PC-3 (cell line): ENCODE results near the gene CAP2. TPM values are rescaled to one million over a fixed set of nuclear protein-coding genes. Genes with fewer than 3 reads are reported as not detected.
A peak's percentile ranks its signal among the peaks of the same experiment; 100 is the strongest.

Experiments used
- ATAC-seq: fragments of 200-7000 bp; cut with Tn5 transposase; 2 replicates; pipeline ENCODE4 v1.9.1; 2020; ENCODE audit warnings: mild to moderate bottlenecking, moderate library complexity
- BruUV-seq: library from RNA; stranded (reverse); fragments of 400-500 nt; replicated peaks from 2 replicates; lab custom pipeline; 2021; lab: Mats Ljungman, UMichigan
- CTCF ChIA-PET: fragments of 300-600 bp; sonication (Branson Sonifier 250); formaldehyde crosslinking; loops from one replicate; lab custom pipeline; 2022; ENCODE audit warnings: antibody characterized with exemption; lab: Charles Lee
- POLR2A ChIA-PET: fragments of 300-600 bp; sonication (Branson Sonifier 250); formaldehyde crosslinking; loops from one replicate; lab custom pipeline; 2022; ENCODE audit warnings: antibody characterized with exemption; ENCODE audit not compliant: unreplicated experiment; lab: Charles Lee
- DNase-seq: peaks from one replicate; pipeline ENCODE4 v3.0.0-alpha.2; 2015
- H2AFZ ChIP-seq: fragments of 300-600 bp; sonication (generic); 2 replicates; pipeline ENCODE4 v1.6.0; 2016; ENCODE audit warnings: antibody characterized with exemption, low read length
- H3F3A ChIP-seq: fragments of 300-600 bp; sonication (generic); one replicate; pipeline ENCODE4 v1.6.0; 2017; ENCODE audit warnings: antibody characterized with exemption, low read length, control low read depth, mild to moderate bottlenecking; ENCODE audit not compliant: unreplicated experiment
- H3K27ac ChIP-seq: fragments of 300-600 bp; sonication (generic); 2 replicates; pipeline ENCODE4 v1.5.1; 2016; ENCODE audit warnings: mild to moderate bottlenecking, low read length
- H3K27me3 ChIP-seq: fragments of 300-600 bp; sonication (generic); 2 replicates; pipeline ENCODE4 v1.6.1; 2016; ENCODE audit warnings: low read length, mixed read lengths
- H3K36me3 ChIP-seq: fragments of 300-600 bp; sonication (generic); 2 replicates; pipeline ENCODE4 v1.6.1; 2016; ENCODE audit warnings: low read depth, mixed run types, low read length, mixed read lengths
- H3K4me1 ChIP-seq: fragments of 300-600 bp; sonication (generic); 2 replicates; pipeline ENCODE4 v1.5.1; 2016; ENCODE audit warnings: low read length; ENCODE audit not compliant: insufficient read depth
- H3K4me2 ChIP-seq: fragments of 300-600 bp; sonication (generic); 2 replicates; pipeline ENCODE4 v1.6.0; 2016; ENCODE audit warnings: low read length
- H3K4me3 ChIP-seq: fragments of 300-600 bp; sonication (generic); 2 replicates; pipeline ENCODE4 v1.5.1; 2016; ENCODE audit warnings: mild to moderate bottlenecking, low read length, mixed read lengths
- H3K79me2 ChIP-seq: fragments of 300-600 bp; sonication (generic); 2 replicates; pipeline ENCODE4 v1.6.1; 2017; ENCODE audit warnings: low read length, mixed read lengths
- H3K9ac ChIP-seq: fragments of 300-600 bp; sonication (generic); 2 replicates; pipeline ENCODE4 v1.6.0; 2016; ENCODE audit warnings: mild to moderate bottlenecking, low read length
- H3K9me2 ChIP-seq: fragments of 300-600 bp; sonication (generic); replicated peaks from 2 replicates; pipeline ENCODE4 v1.6.1; 2016; ENCODE audit warnings: mixed run types, low read length, mixed read lengths
- H3K9me3 ChIP-seq: fragments of 300-600 bp; sonication (generic); 2 replicates; pipeline ENCODE4 v1.6.1; 2016; ENCODE audit warnings: low read length, mixed read lengths
- H4K20me1 ChIP-seq: fragments of 300-600 bp; sonication (generic); 2 replicates; pipeline ENCODE4 v1.6.1; 2016; ENCODE audit warnings: low read length, mixed read lengths
- EZH2 ChIP-seq: fragments of 300-600 bp; sonication (generic); IDR thresholded peaks from one replicate; pipeline ENCODE4 v1.6.1; 2017; ENCODE audit warnings: antibody characterized with exemption, mild to moderate bottlenecking, low read length; ENCODE audit not compliant: unreplicated experiment
- EZH2phosphoT487 ChIP-seq: fragments of 300-600 bp; sonication (generic); IDR thresholded peaks from 2 replicates; pipeline ENCODE4 v1.6.1; 2018; ENCODE audit warnings: mild to moderate bottlenecking, antibody characterized with exemption, low read length, borderline replicate concordance
- intact Hi-C: fragments of 100-400 bp; cut with micrococcal nuclease; formaldehyde crosslinking; loops from 2 replicates; pipeline ENCODE4 v1.9.0; 2023
- total RNA-seq: library from RNA; depleted of rRNA; stranded (reverse); fragments of >200 nt; gene quantifications from 2 replicates; pipeline ENCODE4 v1.2.3, GENCODE V29; 2014
- TF ChIP-seq, protein P1 (sequence below): fragments of 300-600 bp; sonication (generic); conservative IDR thresholded peaks from 2 replicates; pipeline ENCODE4 v1.5.1; 2017; ENCODE audit warnings: antibody characterized with exemption, low read depth, mild to moderate bottlenecking, low read length

CAP2 gene
- total RNA-seq, 1 experiment from 2014 or later: 8.2 TPM

DNA sequence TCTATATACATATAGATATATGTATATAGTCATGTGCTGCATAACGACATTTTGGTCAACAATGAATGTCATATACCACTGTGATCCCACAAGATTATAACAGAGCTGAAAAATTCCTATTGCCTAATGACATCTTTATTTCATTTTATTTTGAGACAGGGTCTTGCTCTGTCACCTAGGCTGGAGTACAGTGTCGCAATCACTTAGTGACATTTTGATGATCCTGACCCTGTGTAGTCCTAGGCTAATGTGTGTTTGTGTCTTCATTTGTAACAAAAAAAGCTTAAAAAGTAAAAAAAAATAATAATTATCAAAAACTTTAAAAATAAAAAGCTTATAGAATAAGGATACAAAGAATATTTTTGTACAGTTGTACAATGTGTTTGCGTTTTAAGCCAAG is 202.7 kb downstream of the CAP2 start:
- no peaks in the 10 kb centered on the region for H4K20me1 ChIP-seq
- TF ChIP-seq EZH2 (no peak), EZH2phosphoT487 (no peak)
- TF ChIP-seq, protein P1, sequence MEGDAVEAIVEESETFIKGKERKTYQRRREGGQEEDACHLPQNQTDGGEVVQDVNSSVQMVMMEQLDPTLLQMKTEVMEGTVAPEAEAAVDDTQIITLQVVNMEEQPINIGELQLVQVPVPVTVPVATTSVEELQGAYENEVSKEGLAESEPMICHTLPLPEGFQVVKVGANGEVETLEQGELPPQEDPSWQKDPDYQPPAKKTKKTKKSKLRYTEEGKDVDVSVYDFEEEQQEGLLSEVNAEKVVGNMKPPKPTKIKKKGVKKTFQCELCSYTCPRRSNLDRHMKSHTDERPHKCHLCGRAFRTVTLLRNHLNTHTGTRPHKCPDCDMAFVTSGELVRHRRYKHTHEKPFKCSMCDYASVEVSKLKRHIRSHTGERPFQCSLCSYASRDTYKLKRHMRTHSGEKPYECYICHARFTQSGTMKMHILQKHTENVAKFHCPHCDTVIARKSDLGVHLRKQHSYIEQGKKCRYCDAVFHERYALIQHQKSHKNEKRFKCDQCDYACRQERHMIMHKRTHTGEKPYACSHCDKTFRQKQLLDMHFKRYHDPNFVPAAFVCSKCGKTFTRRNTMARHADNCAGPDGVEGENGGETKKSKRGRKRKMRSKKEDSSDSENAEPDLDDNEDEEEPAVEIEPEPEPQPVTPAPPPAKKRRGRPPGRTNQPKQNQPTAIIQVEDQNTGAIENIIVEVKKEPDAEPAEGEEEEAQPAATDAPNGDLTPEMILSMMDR: no peak
- no peaks in the 10 kb centered on the region for H3K36me3 ChIP-seq
- H3K27ac ChIP-seq: no peak overlapping the region
- DNase-seq (no peak), ATAC-seq (no peak)
- H3K9ac ChIP-seq: no peak overlapping the region
- H3F3A ChIP-seq: no peaks in the 10 kb centered on the region
- ChIA-PET POLR2A (no interaction called here), CTCF (interaction anchor here (0.5 kb wide), 1 partner anchor 97 kb away, joined by 4 read pairs; no protein-coding TSS in a partner anchor)
- no peak overlapping the region for H3K4me2 ChIP-seq
- H3K9me2 ChIP-seq: no peaks in the 10 kb centered on the region
- intact Hi-C loops: no loop called here
- H3K4me1 ChIP-seq: peaks cover 4% of the 10 kb centered on the region; the same call in 1 of the 2 replicates
- H3K79me2 ChIP-seq: peaks cover 1% of the 10 kb centered on the region; the same call in 1 of the 2 replicates
- no peaks in the 10 kb centered on the region for H3K9me3 ChIP-seq
- no peak overlapping the region for H3K4me3 ChIP-seq
- no peaks in the 10 kb centered on the region for H3K27me3 ChIP-seq
- no peak overlapping the region for H2AFZ ChIP-seq
- BruUV-seq: no TSS peak

- Histone ChIP-seq H3K27me3 (no peaks in the 10 kb centered on the region), H3K9me2 (no peaks in the 10 kb centered on the region), H3K4me2 (peak within 1 kb of the TSS; percentile 93), H3K9ac (peak within 1 kb of the TSS; percentile 71), H3K27ac (no peak within 1 kb of the TSS), H3K36me3 (no peaks in the 10 kb centered on the region), H3K9me3 (no peaks in the 10 kb centered on the region), H2AFZ (peak within 1 kb of the TSS; percentile 79), H3K4me1 (peaks cover 9% of the 10 kb centered on the region; the same call in 1 of the 2 replicates), H3F3A (no peaks in the 10 kb centered on the region), H3K79me2 (peaks cover 14% of the 10 kb centered on the region), H3K4me3 (peak within 1 kb of the TSS; percentile 71), H4K20me1 (no peaks in the 10 kb centered on the region)
- intact Hi-C loops: loop anchor here (1.0 to 5.0 kb wide), 2 partner anchors 105 to 202 kb away; no protein-coding TSS in a partner anchor
- DNase-seq: peak; percentile 94
- ATAC-seq: peak; percentile 88
- ChIA-PET POLR2A (interaction anchor here (0.6 to 0.7 kb wide), 4 partner anchors 11 to 855 kb away, joined by 3 to 21 read pairs (median 8); no protein-coding TSS in a partner anchor), CTCF (interaction anchor here (0.6 to 1.6 kb wide), 3 partner anchors 11 to 209 kb away, joined by 7 to 23 read pairs (median 12); no protein-coding TSS in a partner anchor)
- TF ChIP-seq, protein P1: 0 out of 2 replicates have a peak, but pooled peaks have one; percentile 19
- no peak for TF ChIP-seq EZH2
- TSS peak; percentile 96 for BruUV-seq
Observed at GRCh38 chr6:17599877-17600526, 206.6 kb downstream of the CAP2 start, which contains the start of gene FAM8A1. TSS of gene FAM8A1 (plus strand) at chr6:17600302. CDS start at chr6:17600410, 108 bp downstream.
